Stimulated activated CD8-positive, alpha-beta memory T cell treated with anti-CD3 and anti-CD28 coated beads, Interleukin-4, amount 100 ng/mL, for 4 hours (primary cell): ENCODE measurements around the gene LONRF3.

ENCODE experiments used
- DNase-seq, 2 donors: peaks; one replicate each; pipeline ENCODE4 v3.0.0-alpha.2; 2020; ENCODE audit warnings: low read depth in 2 of 2, low spot score in 1 of 2

Gene LONRF3

GRCh38 chrX:119036107-119037029 lies 62.0 kb downstream of the LONRF3 start:
- DNase-seq = no peak

GRCh38 chrX:119040432-119040831 lies 66.0 kb downstream of the LONRF3 start:
- no peak for DNase-seq

- DNase-seq = no peak
Measured at GRCh38 chrX:119041175-119041574, 66.8 kb downstream of the LONRF3 start.

GRCh38 chrX:119042040-119042439 lies 67.6 kb downstream of the LONRF3 start:
- DNase-seq = no peak

- DNase-seq = no peak
Measured at GRCh38 chrX:119042996-119043395, 68.6 kb downstream of the LONRF3 start.

GRCh38 chrX:119045884-119046283 lies 71.5 kb downstream of the LONRF3 start:
- DNase-seq = no peak

GRCh38 chrX:119055687-119056086 lies 81.3 kb downstream of the LONRF3 start:
- no peak for DNase-seq

- no peak for DNase-seq
Measured at GRCh38 chrX:119062750-119063374, 88.4 kb downstream of the LONRF3 start.

- DNase-seq = no peak
Measured at GRCh38 chrX:119063428-119063827, 89.0 kb downstream of the LONRF3 start.

GRCh38 chrX:119067023-119067739 lies 92.8 kb downstream of the LONRF3 start:
- no peak for DNase-seq
